Progenitor cell of endocrine pancreas (in vitro differentiated cells): ENCODE data around the gene METRN. TPM values are rescaled to one million over a fixed set of nuclear protein-coding genes. Genes with fewer than 3 reads are reported as not detected.
A peak's percentile ranks its signal among the peaks of the same experiment; 100 is the strongest.

ENCODE experiments used
- DNase-seq: peaks from one replicate; pipeline ENCODE4 v3.0.0; 2021; ENCODE audit warnings: low spot score; ENCODE audit not compliant: unreplicated experiment
- H3K27ac Mint-ChIP-seq: 2 replicates; pipeline ENCODE4 v1.8.0; 2021; ENCODE audit warnings: mild to moderate bottlenecking, moderate library complexity, mixed read lengths
- H3K27me3 Mint-ChIP-seq: 2 replicates; pipeline ENCODE4 v1.8.0; 2021; ENCODE audit warnings: mixed read lengths
- H3K36me3 Mint-ChIP-seq: 2 replicates; pipeline ENCODE4 v1.8.0; 2022; ENCODE audit warnings: mixed read lengths; ENCODE audit not compliant: insufficient read depth
- H3K4me1 Mint-ChIP-seq: 2 replicates; pipeline ENCODE4 v1.8.0; 2021; ENCODE audit warnings: low read depth, mixed read lengths
- H3K4me3 Mint-ChIP-seq: 2 replicates; pipeline ENCODE4 v1.8.0; 2021; ENCODE audit warnings: low read depth, mild to moderate bottlenecking, moderate library complexity, mixed read lengths
- H3K9me3 Mint-ChIP-seq: 2 replicates; pipeline ENCODE4 v1.8.0; 2021; ENCODE audit warnings: low read depth, mixed read lengths
- total RNA-seq: library from RNA; stranded (reverse); gene quantifications from 2 replicates; pipeline ENCODE4 v1.2.1, GENCODE V29; 2021
- TF ChIP-seq, protein P1 (sequence below): fragments of 200-600 bp; sonication (generic); IDR thresholded peaks from one replicate; pipeline ENCODE4 v1.5.0; 2021; ENCODE audit warnings: antibody characterized with exemption, mild to moderate bottlenecking; ENCODE audit not compliant: unreplicated experiment

The METRN gene
- total RNA-seq, 1 donor from 2014 or later = 107 TPM

DNA sequence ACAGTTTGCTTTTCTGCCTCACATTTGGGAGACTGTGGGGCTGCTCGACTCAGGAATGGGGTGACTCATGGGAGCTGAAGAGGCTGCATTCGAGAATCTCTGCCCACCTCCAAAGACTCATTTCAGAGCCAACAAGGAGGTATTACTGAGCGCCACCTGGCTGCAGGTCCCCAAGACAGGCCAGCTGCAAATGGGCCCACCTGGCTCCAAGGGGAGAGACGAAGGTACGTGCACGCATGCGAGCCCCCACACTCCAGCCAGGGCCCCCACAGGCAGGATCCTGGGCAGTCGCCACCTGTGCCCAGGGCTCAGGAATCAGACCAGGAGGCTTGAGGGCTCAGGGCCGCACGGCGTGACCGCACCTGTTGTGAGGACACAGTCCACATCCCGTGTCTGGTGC lies 18.0 kb downstream of the METRN start:
- no peak overlapping the region for H3K4me3 Mint-ChIP-seq
- H3K27ac Mint-ChIP-seq = no peak overlapping the region
- no peaks in the 10 kb centered on the region for H3K4me1 Mint-ChIP-seq
- H3K36me3 Mint-ChIP-seq = peaks cover 7% of the 10 kb centered on the region
- TF ChIP-seq, protein P1, sequence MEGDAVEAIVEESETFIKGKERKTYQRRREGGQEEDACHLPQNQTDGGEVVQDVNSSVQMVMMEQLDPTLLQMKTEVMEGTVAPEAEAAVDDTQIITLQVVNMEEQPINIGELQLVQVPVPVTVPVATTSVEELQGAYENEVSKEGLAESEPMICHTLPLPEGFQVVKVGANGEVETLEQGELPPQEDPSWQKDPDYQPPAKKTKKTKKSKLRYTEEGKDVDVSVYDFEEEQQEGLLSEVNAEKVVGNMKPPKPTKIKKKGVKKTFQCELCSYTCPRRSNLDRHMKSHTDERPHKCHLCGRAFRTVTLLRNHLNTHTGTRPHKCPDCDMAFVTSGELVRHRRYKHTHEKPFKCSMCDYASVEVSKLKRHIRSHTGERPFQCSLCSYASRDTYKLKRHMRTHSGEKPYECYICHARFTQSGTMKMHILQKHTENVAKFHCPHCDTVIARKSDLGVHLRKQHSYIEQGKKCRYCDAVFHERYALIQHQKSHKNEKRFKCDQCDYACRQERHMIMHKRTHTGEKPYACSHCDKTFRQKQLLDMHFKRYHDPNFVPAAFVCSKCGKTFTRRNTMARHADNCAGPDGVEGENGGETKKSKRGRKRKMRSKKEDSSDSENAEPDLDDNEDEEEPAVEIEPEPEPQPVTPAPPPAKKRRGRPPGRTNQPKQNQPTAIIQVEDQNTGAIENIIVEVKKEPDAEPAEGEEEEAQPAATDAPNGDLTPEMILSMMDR = no peak
- H3K9me3 Mint-ChIP-seq = no peaks in the 10 kb centered on the region
- DNase-seq = no peak
- no peaks in the 10 kb centered on the region for H3K27me3 Mint-ChIP-seq

GRCh38 chr16:733382-734207 lies 18.7 kb downstream of the METRN start:
- DNase-seq = no peak
- TF ChIP-seq, protein P1 = peak; percentile 33
- Mint-ChIP-seq H3K36me3 (peaks cover 7% of the 10 kb centered on the region), H3K27ac (no peak overlapping the region), H3K4me3 (no peak overlapping the region), H3K9me3 (no peaks in the 10 kb centered on the region), H3K4me1 (no peaks in the 10 kb centered on the region), H3K27me3 (no peaks in the 10 kb centered on the region)

- TF ChIP-seq, protein P1 = no peak
- Mint-ChIP-seq H3K4me1 (no peaks in the 10 kb centered on the region), H3K9me3 (no peaks in the 10 kb centered on the region), H3K36me3 (peaks cover 7% of the 10 kb centered on the region), H3K27me3 (no peaks in the 10 kb centered on the region), H3K4me3 (no peak overlapping the region), H3K27ac (no peak overlapping the region)
- no peak for DNase-seq
These were observed 19.5 kb downstream of the METRN start for GRCh38 chr16:734208-734980.

- Mint-ChIP-seq H3K4me1 (peaks cover 3% of the 10 kb centered on the region), H3K27me3 (no peaks in the 10 kb centered on the region), H3K9me3 (no peaks in the 10 kb centered on the region), H3K4me3 (no peak overlapping the region), H3K36me3 (peaks cover 7% of the 10 kb centered on the region), H3K27ac (no peak overlapping the region)
- TF ChIP-seq, protein P1 = no peak
- no peak for DNase-seq
These were observed 20.3 kb downstream of the METRN start for GRCh38 chr16:734981-735881.

- TF ChIP-seq, protein P1 = no peak
- Mint-ChIP-seq H3K27ac (no peak overlapping the region), H3K4me3 (no peak overlapping the region), H3K9me3 (no peaks in the 10 kb centered on the region), H3K27me3 (no peaks in the 10 kb centered on the region), H3K36me3 (peaks cover 7% of the 10 kb centered on the region), H3K4me1 (peaks cover 3% of the 10 kb centered on the region)
- DNase-seq = no peak
These were observed 21.1 kb downstream of the METRN start for GRCh38 chr16:735982-736453.
